Measurements from ENCODE around the gene GPC6. TPM values are rescaled to one million over a fixed set of nuclear protein-coding genes. Genes with fewer than 3 reads are reported as not detected.

Gene GPC6
- total RNA-seq, 1 donor from 2014 or later = 42.9 TPM

DNA sequence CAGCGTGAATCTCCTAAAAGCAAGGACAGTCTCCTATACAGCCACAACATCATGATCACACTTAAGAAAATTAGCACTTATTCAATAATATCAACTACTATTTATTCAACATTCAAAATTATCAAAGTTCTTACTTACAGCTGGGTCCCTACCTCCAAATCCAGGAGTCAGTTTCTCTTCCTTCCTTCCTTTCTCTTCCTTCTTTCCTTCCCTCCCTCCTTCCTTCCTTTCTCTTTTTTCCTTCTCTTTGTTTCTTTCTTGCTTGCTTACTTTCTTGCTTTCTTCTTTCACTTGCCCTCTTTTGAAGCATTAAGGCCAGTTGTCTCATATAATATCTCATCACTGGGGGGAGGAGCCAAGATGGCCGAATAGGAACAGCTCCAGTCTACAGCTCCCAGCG is 1145.2 kb downstream of the GPC6 start:
- H3K4me3 Mint-ChIP-seq = no peak overlapping the region
- Histone ChIP-seq H3K4me2 (no peak overlapping the region), H3F3A (ENCODE audit: low read depth) (no peaks in the 10 kb centered on the region), H3K4me1 (peaks cover 16% of the 10 kb centered on the region), H3K27ac (no peak overlapping the region), H3K9me3 (ENCODE audit: low read depth) (no peaks in the 10 kb centered on the region), H4K20me1 (ENCODE audit: low read depth) (no peaks in the 10 kb centered on the region), H3K4me3 (no peak overlapping the region), H3K27me3 (no peaks in the 10 kb centered on the region), H3K36me3 (no peaks in the 10 kb centered on the region), H2AFZ (replicated peaks) (no peak overlapping the region), H3K9ac (no peak overlapping the region), H3K79me2 (ENCODE audit: low read depth) (no peaks in the 10 kb centered on the region)
- TF ChIP-seq, protein P1, sequence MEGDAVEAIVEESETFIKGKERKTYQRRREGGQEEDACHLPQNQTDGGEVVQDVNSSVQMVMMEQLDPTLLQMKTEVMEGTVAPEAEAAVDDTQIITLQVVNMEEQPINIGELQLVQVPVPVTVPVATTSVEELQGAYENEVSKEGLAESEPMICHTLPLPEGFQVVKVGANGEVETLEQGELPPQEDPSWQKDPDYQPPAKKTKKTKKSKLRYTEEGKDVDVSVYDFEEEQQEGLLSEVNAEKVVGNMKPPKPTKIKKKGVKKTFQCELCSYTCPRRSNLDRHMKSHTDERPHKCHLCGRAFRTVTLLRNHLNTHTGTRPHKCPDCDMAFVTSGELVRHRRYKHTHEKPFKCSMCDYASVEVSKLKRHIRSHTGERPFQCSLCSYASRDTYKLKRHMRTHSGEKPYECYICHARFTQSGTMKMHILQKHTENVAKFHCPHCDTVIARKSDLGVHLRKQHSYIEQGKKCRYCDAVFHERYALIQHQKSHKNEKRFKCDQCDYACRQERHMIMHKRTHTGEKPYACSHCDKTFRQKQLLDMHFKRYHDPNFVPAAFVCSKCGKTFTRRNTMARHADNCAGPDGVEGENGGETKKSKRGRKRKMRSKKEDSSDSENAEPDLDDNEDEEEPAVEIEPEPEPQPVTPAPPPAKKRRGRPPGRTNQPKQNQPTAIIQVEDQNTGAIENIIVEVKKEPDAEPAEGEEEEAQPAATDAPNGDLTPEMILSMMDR (IDR thresholded peaks at IDR 0.05) = no peak
- TF ChIP-seq EZH2 (IDR thresholded peaks at IDR 0.05) (no peak), EZH2phosphoT487 (IDR thresholded peaks at IDR 0.05) (no peak)
- no peak for DNase-seq (ENCODE audit: low spot score)
- H3K27ac Mint-ChIP-seq = no peak overlapping the region
- no peaks in the 10 kb centered on the region for H3K36me3 Mint-ChIP-seq
- H3K9me3 Mint-ChIP-seq = peaks cover 2% of the 10 kb centered on the region
- peaks cover 8% of the 10 kb centered on the region for H3K4me1 Mint-ChIP-seq
- no peaks in the 10 kb centered on the region for H3K27me3 Mint-ChIP-seq (ENCODE audit: insufficient read depth, low read depth)

- Histone ChIP-seq H3K27me3 (no peaks in the 10 kb centered on the region), H2AFZ (replicated peaks) (no peak overlapping the region), H4K20me1 (ENCODE audit: low read depth) (no peaks in the 10 kb centered on the region), H3K9me3 (ENCODE audit: low read depth) (no peaks in the 10 kb centered on the region), H3K4me1 (peaks cover 19% of the 10 kb centered on the region), H3K9ac (no peak overlapping the region), H3K79me2 (ENCODE audit: low read depth) (no peaks in the 10 kb centered on the region), H3K27ac (no peak overlapping the region), H3F3A (ENCODE audit: low read depth) (peaks cover 7% of the 10 kb centered on the region), H3K36me3 (no peaks in the 10 kb centered on the region), H3K4me2 (no peak overlapping the region), H3K4me3 (no peak overlapping the region)
- H3K27me3 Mint-ChIP-seq (ENCODE audit: insufficient read depth, low read depth) = peaks cover 4% of the 10 kb centered on the region
- H3K36me3 Mint-ChIP-seq = no peaks in the 10 kb centered on the region
- no peak for DNase-seq (ENCODE audit: low spot score)
- TF ChIP-seq EZH2 (IDR thresholded peaks at IDR 0.05) (no peak), EZH2phosphoT487 (IDR thresholded peaks at IDR 0.05) (no peak)
- TF ChIP-seq, protein P1 (IDR thresholded peaks at IDR 0.05) = no peak
- H3K4me1 Mint-ChIP-seq = no peaks in the 10 kb centered on the region
- no peaks in the 10 kb centered on the region for H3K9me3 Mint-ChIP-seq
- H3K4me3 Mint-ChIP-seq = no peak overlapping the region
- no peak overlapping the region for H3K27ac Mint-ChIP-seq
Observed at GRCh38 chr13:94382517-94382916, 1155.9 kb downstream of the GPC6 start.

GRCh38 chr13:94382960-94383359 is 1156.4 kb downstream of the GPC6 start:
- Histone ChIP-seq H3K36me3 (no peaks in the 10 kb centered on the region), H3F3A (ENCODE audit: low read depth) (peaks cover 7% of the 10 kb centered on the region), H3K4me3 (no peak overlapping the region), H3K27ac (no peak overlapping the region), H2AFZ (replicated peaks) (no peak overlapping the region), H3K9ac (no peak overlapping the region), H3K4me2 (no peak overlapping the region), H3K27me3 (no peaks in the 10 kb centered on the region), H3K9me3 (ENCODE audit: low read depth) (no peaks in the 10 kb centered on the region), H4K20me1 (ENCODE audit: low read depth) (no peaks in the 10 kb centered on the region), H3K79me2 (ENCODE audit: low read depth) (no peaks in the 10 kb centered on the region), H3K4me1 (peaks cover 24% of the 10 kb centered on the region)
- Mint-ChIP-seq H3K27me3 (ENCODE audit: insufficient read depth, low read depth) (peaks cover 4% of the 10 kb centered on the region), H3K9me3 (no peaks in the 10 kb centered on the region), H3K36me3 (no peaks in the 10 kb centered on the region), H3K27ac (no peak overlapping the region), H3K4me3 (no peak overlapping the region), H3K4me1 (no peaks in the 10 kb centered on the region)
- no peak for DNase-seq (ENCODE audit: low spot score)
- TF ChIP-seq EZH2 (IDR thresholded peaks at IDR 0.05) = no peak
- TF ChIP-seq, protein P1 (IDR thresholded peaks at IDR 0.05) = no peak
- TF ChIP-seq EZH2phosphoT487 (IDR thresholded peaks at IDR 0.05) = no peak

Data from neural progenitor cell (in vitro differentiated cells).